ENCODE results near the gene AKR1C1.
"Not testable (repeated sequence)": the region's sequence is repeated elsewhere in the genome, so short reads cannot be mapped to it uniquely, and the experiment has no call there.

Gene AKR1C1

GRCh38 chr10:4984971-4985594, 21.9 kb downstream of the AKR1C1 start:
- DNase-seq: no peak

- DNase-seq: not testable (repeated sequence)
These were observed 24.9 kb downstream of the AKR1C1 start for GRCh38 chr10:4988000-4988641.

GRCh38 chr10:4990217-4990616, 27.0 kb downstream of the AKR1C1 start:
- DNase-seq: no peak

GRCh38 chr10:4991463-4991862, 28.2 kb downstream of the AKR1C1 start:
- not testable (repeated sequence) for DNase-seq

GRCh38 chr10:4992564-4992963, 29.3 kb downstream of the AKR1C1 start:
- DNase-seq: not testable (repeated sequence)

- not testable (repeated sequence) for DNase-seq
These were observed 31.0 kb downstream of the AKR1C1 start for GRCh38 chr10:4994260-4994659.

GRCh38 chr10:4998671-4999070, 35.5 kb downstream of the AKR1C1 start:
- no peak for DNase-seq

GRCh38 chr10:5002013-5002727, 39.0 kb downstream of the AKR1C1 start:
- peak; percentile 31 for DNase-seq

- peak; percentile 44 for DNase-seq
These were observed 40.2 kb downstream of the AKR1C1 start, which contains the start of gene AKR1C2 for GRCh38 chr10:5003127-5004029. Gene AKR1C2, minus strand, starts transcription at chr10:5003857. Its CDS starts 22 bp downstream, at chr10:5003835.

GRCh38 chr10:5004030-5004385, 40.8 kb downstream of the AKR1C1 start:
- DNase-seq: not testable (repeated sequence)

- DNase-seq: not testable (repeated sequence)
These were observed 41.3 kb downstream of the AKR1C1 start for GRCh38 chr10:5004501-5004900.

GRCh38 chr10:5008857-5009548, 45.8 kb downstream of the AKR1C1 start:
- DNase-seq: peak; percentile 32

GRCh38 chr10:5010043-5010442, 46.8 kb downstream of the AKR1C1 start:
- not testable (repeated sequence) for DNase-seq

GRCh38 chr10:5011392-5011791, 48.2 kb downstream of the AKR1C1 start:
- not testable (repeated sequence) for DNase-seq

- no peak for DNase-seq
These were observed 49.4 kb downstream of the AKR1C1 start for GRCh38 chr10:5012595-5012994.

- DNase-seq: no peak
These were observed 50.2 kb downstream of the AKR1C1 start for GRCh38 chr10:5013385-5013784.

GRCh38 chr10:5014200-5014910, 51.1 kb downstream of the AKR1C1 start:
- DNase-seq: not testable (repeated sequence)

- DNase-seq: peak; percentile 63
These were observed 51.7 kb downstream of the AKR1C1 start for GRCh38 chr10:5014936-5015335.

- no peak for DNase-seq
These were observed 54.9 kb downstream of the AKR1C1 start for GRCh38 chr10:5018134-5018533.

GRCh38 chr10:5018671-5019277, 55.6 kb downstream of the AKR1C1 start:
- DNase-seq: peak; percentile 36
